Panc1 (cell line): ENCODE data around the gene GFPT2. TPM values are rescaled to one million over a fixed set of nuclear protein-coding genes. Genes with fewer than 3 reads are reported as not detected.

Experiments
- ATAC-seq: fragments of 200-7000 bp; cut with Tn5 transposase; 2 replicates; pipeline ENCODE4 v1.9.1; 2020; ENCODE audit warnings: mild to moderate bottlenecking, moderate library complexity
- BruUV-seq: library from RNA; stranded (reverse); fragments of 400-500 nt; replicated peaks from 2 replicates; lab custom pipeline; 2021; lab: Mats Ljungman, UMichigan
- CTCF ChIA-PET: fragments of 300-600 bp; sonication (Branson Sonifier 250); formaldehyde crosslinking; loops from one replicate; lab custom pipeline; 2022; ENCODE audit warnings: antibody characterized with exemption; lab: Charles Lee
- POLR2A ChIA-PET: fragments of 300-600 bp; sonication (Branson Sonifier 250); formaldehyde crosslinking; loops from one replicate; lab custom pipeline; 2022; ENCODE audit warnings: antibody characterized with exemption; lab: Charles Lee
- DNase-seq: peaks from one replicate; pipeline ENCODE4 v3.0.0-alpha.2; 2010; ENCODE audit warnings: low read depth, low spot score
- H3K27ac ChIP-seq: 2 replicates; pipeline ENCODE4 v1.5.1; 2011; ENCODE audit warnings: mild to moderate bottlenecking, low read length, inconsistent platforms
- H3K27me3 ChIP-seq: fragments of 200-500 bp; sonication (Bioruptor generic); 2 replicates; pipeline ENCODE4 v1.6.0; 2014; ENCODE audit warnings: low read length, inconsistent platforms; ENCODE audit not compliant: control insufficient read depth, insufficient read depth
- H3K36me3 ChIP-seq: fragments of 200-500 bp; sonication (Bioruptor generic); 2 replicates; pipeline ENCODE4 v1.5.1; 2014; ENCODE audit warnings: inconsistent platforms, mild to moderate bottlenecking, low read length, moderate library complexity; ENCODE audit not compliant: control insufficient read depth, insufficient read depth
- H3K4me1 ChIP-seq: 2 replicates; pipeline ENCODE4 v1.5.1; 2011; ENCODE audit warnings: inconsistent platforms, mild to moderate bottlenecking, low read length, moderate library complexity; ENCODE audit not compliant: control insufficient read depth, insufficient read depth
- H3K4me3 ChIP-seq, 2 experiments: 2 replicates each; pipeline ENCODE4 v1.5.1; 2011 to 2012; ENCODE audit warnings: low read depth in 2 of 2, low read length in 2 of 2, mild to moderate bottlenecking in 2 of 2, inconsistent platforms in 1 of 2, moderate library complexity in 1 of 2
- H3K9me3 ChIP-seq: fragments of 200-500 bp; sonication (Bioruptor generic); 2 replicates; pipeline ENCODE4 v1.5.1; 2014; ENCODE audit warnings: low read depth, mild to moderate bottlenecking, inconsistent platforms, low read length, moderate library complexity; ENCODE audit not compliant: control insufficient read depth, insufficient read depth
- POLR2AphosphoS5 ChIP-seq: IDR thresholded peaks from 2 replicates; pipeline ENCODE4 v1.6.1; 2012; ENCODE audit warnings: mild to moderate bottlenecking, low read depth, low read length, moderate library complexity
- SIN3A ChIP-seq: IDR thresholded peaks from 2 replicates; pipeline ENCODE4 v1.6.1; 2012; ENCODE audit warnings: low read depth, mild to moderate bottlenecking, low read length, moderate library complexity, borderline replicate concordance; ENCODE audit not compliant: insufficient read depth
- TCF7L2 ChIP-seq: IDR thresholded peaks from 2 replicates; pipeline ENCODE4 v1.6.1; 2011; ENCODE audit warnings: mild to moderate bottlenecking, low read depth, low read length, inconsistent platforms
- in situ Hi-C: cut with HindIII; loops from 2 replicates; pipeline ENCODE4 v1.10.0; 2016; ENCODE audit warnings: low sequenced_read_pairs, low pct_unique_long_range_greater_than_20kb
- intact Hi-C: fragments of 100-400 bp; cut with micrococcal nuclease; formaldehyde crosslinking; loops from one replicate; pipeline ENCODE4 v1.10.0; 2022; ENCODE audit not compliant: unreplicated experiment
- total RNA-seq: library from RNA; stranded (reverse); gene quantifications from one replicate; pipeline ENCODE4 v1.2.1, GENCODE V29; 2021; ENCODE audit not compliant: unreplicated experiment
- TF ChIP-seq, protein P1 (sequence below), 2 experiments: IDR thresholded peaks; 2 replicates each; pipeline ENCODE4 v1.6.1; 2011 to 2012; ENCODE audit warnings: low read depth in 2 of 2, control low read depth in 1 of 2, low read length in 1 of 2, mild to moderate bottlenecking in 1 of 2, moderate library complexity in 1 of 2; ENCODE audit not compliant: insufficient read depth in 1 of 2
- TF ChIP-seq, protein P2 (sequence below): fragments of 450-650 bp; IDR thresholded peaks from 2 replicates; pipeline ENCODE4 v1.5.1; 2017; ENCODE audit warnings: mild to moderate bottlenecking

GFPT2 gene
- total RNA-seq, 1 experiment from 2014 or later = 2.1 TPM

DNA sequence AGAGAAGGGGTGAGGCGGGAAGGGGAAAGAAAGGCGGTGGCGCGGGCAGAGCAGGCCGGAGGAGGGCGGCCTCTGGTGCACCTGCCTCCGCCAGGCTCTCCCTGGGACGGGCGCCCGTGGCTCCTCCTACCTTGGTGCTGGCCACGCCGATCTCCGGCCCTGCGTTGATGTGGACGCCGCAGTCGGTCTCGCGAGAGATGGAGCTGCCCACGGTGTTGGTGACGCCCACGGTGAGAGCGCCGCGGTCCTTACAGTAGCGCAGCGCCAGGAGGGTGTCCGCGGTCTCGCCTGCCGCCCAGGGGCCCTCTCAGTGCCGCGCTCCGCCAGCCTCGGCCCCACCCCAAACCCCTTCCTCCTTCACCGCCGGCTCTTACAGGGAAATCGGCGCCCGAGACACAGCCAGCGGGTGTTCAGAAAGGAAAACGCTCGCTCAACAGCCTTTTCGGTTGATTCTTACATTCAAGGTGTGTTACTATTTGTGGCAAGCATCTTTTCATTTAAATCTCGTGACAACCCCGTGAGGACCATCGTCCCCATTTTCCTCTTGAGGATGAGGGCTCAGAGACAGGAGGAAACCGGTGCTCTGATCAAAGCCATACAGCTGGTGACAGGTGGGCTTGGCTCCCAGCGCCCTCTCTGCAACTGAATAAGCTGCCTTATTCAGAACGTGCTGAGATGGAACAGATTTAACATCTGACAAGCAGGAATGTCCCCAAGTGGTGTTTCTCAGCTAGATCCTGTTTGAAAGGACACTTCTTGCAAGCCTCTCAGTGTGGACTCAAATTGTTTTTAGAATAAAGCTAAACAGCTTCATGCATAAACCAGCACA lies 39.2 kb downstream of the GFPT2 start:
- no peak for TF ChIP-seq TCF7L2
- TF ChIP-seq, protein P1, sequence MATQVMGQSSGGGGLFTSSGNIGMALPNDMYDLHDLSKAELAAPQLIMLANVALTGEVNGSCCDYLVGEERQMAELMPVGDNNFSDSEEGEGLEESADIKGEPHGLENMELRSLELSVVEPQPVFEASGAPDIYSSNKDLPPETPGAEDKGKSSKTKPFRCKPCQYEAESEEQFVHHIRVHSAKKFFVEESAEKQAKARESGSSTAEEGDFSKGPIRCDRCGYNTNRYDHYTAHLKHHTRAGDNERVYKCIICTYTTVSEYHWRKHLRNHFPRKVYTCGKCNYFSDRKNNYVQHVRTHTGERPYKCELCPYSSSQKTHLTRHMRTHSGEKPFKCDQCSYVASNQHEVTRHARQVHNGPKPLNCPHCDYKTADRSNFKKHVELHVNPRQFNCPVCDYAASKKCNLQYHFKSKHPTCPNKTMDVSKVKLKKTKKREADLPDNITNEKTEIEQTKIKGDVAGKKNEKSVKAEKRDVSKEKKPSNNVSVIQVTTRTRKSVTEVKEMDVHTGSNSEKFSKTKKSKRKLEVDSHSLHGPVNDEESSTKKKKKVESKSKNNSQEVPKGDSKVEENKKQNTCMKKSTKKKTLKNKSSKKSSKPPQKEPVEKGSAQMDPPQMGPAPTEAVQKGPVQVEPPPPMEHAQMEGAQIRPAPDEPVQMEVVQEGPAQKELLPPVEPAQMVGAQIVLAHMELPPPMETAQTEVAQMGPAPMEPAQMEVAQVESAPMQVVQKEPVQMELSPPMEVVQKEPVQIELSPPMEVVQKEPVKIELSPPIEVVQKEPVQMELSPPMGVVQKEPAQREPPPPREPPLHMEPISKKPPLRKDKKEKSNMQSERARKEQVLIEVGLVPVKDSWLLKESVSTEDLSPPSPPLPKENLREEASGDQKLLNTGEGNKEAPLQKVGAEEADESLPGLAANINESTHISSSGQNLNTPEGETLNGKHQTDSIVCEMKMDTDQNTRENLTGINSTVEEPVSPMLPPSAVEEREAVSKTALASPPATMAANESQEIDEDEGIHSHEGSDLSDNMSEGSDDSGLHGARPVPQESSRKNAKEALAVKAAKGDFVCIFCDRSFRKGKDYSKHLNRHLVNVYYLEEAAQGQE (IDR thresholded peaks at IDR 0.05; ENCODE audit: insufficient read depth in 1 of 2, low read depth in 2 of 2, low read length in 1 of 2) = no peak
- no peak for TF ChIP-seq POLR2AphosphoS5
- TF ChIP-seq, protein P2, sequence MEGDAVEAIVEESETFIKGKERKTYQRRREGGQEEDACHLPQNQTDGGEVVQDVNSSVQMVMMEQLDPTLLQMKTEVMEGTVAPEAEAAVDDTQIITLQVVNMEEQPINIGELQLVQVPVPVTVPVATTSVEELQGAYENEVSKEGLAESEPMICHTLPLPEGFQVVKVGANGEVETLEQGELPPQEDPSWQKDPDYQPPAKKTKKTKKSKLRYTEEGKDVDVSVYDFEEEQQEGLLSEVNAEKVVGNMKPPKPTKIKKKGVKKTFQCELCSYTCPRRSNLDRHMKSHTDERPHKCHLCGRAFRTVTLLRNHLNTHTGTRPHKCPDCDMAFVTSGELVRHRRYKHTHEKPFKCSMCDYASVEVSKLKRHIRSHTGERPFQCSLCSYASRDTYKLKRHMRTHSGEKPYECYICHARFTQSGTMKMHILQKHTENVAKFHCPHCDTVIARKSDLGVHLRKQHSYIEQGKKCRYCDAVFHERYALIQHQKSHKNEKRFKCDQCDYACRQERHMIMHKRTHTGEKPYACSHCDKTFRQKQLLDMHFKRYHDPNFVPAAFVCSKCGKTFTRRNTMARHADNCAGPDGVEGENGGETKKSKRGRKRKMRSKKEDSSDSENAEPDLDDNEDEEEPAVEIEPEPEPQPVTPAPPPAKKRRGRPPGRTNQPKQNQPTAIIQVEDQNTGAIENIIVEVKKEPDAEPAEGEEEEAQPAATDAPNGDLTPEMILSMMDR = no peak
- no peak for TF ChIP-seq SIN3A
- Histone ChIP-seq H3K36me3 (no peaks in the 10 kb centered on the region), H3K4me3 (peak overlapping the region in 1 of 2 experiments; percentile 21; a peak in 1 of 4 replicates), H3K27ac (no peak overlapping the region), H3K27me3 (no peaks in the 10 kb centered on the region), H3K9me3 (no peaks in the 10 kb centered on the region), H3K4me1 (no peaks in the 10 kb centered on the region)
- ATAC-seq = no peak
- BruUV-seq = no TSS peak
- intact Hi-C loops (loop anchor here (10.0 kb wide), 1 partner anchor 189 kb away; no protein-coding TSS in a partner anchor), in situ Hi-C loops (no loop called here)
- POLR2A ChIA-PET = interaction anchor here (0.5 kb wide), 1 partner anchor 120 kb away, joined by 7 read pairs; no protein-coding TSS in a partner anchor
- DNase-seq = no peak
- CTCF ChIA-PET = interaction anchor here (0.5 to 3.0 kb wide), 4 partner anchors 14 to 838 kb away, joined by 4 to 12 read pairs (median 8); no protein-coding TSS in a partner anchor

DNA sequence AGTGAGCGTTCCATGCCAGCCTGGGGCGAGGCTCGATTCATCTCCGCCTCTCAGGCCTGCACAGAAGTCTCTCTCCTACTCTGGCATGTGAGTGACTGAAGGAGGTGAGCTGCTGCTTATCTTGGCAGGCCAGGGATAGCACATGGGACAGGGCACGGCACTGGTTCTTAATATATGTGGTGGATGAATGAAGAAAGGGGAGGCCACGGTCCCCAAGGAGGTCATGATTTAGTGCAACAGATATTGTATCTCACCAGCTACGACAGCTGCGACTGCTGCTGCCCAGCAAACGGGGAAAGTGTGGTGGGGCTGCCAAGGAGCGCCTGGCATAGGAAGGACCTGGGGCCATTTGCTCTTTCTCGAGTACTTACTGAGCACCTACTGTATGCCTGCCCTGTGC lies 41.9 kb downstream of the GFPT2 start:
- Histone ChIP-seq H3K27ac (no peak overlapping the region), H3K9me3 (no peaks in the 10 kb centered on the region), H3K36me3 (no peaks in the 10 kb centered on the region), H3K27me3 (no peaks in the 10 kb centered on the region), H3K4me3 (no peak overlapping the region), H3K4me1 (no peaks in the 10 kb centered on the region)
- ChIA-PET CTCF (no interaction called here), POLR2A (no interaction called here)
- ATAC-seq (no peak), DNase-seq (no peak)
- in situ Hi-C loops = no loop called here
- intact Hi-C loops = loop anchor here (10.0 kb wide), 1 partner anchor 186 kb away; no protein-coding TSS in a partner anchor
- no peak for TF ChIP-seq TCF7L2
- TF ChIP-seq SIN3A = no peak
- TF ChIP-seq POLR2AphosphoS5 = no peak
- TF ChIP-seq, protein P2 = no peak
- TF ChIP-seq, protein P1 (IDR thresholded peaks at IDR 0.05; ENCODE audit: insufficient read depth in 1 of 2, low read depth in 2 of 2, low read length in 1 of 2) = no peak
- no TSS peak for BruUV-seq
